ENCODE results near the gene IRX5. TPM values are rescaled to one million over a fixed set of nuclear protein-coding genes. Genes with fewer than 3 reads are reported as not detected.
A peak's percentile ranks its signal among the peaks of the same experiment; 100 is the strongest.

The IRX5 gene
- total RNA-seq, 1 donor from 2014 or later = 0.16 TPM

DNA sequence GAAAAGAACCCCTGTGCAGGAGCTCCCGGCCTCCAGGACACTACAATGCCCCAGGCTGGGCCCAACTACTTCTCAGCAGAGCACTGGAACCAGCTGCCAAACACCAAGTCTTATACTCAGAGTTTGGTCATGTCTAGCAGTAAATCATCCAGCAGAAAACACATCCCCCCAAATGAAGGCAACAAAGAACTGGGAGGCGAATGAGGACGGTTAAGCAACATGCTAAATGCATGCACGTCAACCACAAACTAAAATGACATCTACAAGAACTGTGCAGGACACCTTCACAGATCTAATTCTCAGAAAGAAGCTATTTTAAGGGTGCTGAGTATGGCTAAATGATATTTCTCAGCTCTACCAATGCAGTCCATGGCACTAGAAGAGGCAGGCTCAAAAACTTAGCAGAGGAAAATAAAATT is 7.6 kb upstream of the IRX5 start:
- Mint-ChIP-seq H3K27me3 (ENCODE audit: insufficient read depth) (peaks cover 38% of the 10 kb centered on the region), H3K4me3 (no peak overlapping the region), H3K9me3 (peaks cover 10% of the 10 kb centered on the region), H3K27ac (no peak overlapping the region), H3K36me3 (ENCODE audit: low read depth) (peaks cover 1% of the 10 kb centered on the region), H3K4me1 (ENCODE audit: low read depth) (peaks cover 11% of the 10 kb centered on the region)
- intact Hi-C loops (cut with micrococcal nuclease) = no loop called here
- DNase-seq (ENCODE audit: low spot score) = no peak

DNA sequence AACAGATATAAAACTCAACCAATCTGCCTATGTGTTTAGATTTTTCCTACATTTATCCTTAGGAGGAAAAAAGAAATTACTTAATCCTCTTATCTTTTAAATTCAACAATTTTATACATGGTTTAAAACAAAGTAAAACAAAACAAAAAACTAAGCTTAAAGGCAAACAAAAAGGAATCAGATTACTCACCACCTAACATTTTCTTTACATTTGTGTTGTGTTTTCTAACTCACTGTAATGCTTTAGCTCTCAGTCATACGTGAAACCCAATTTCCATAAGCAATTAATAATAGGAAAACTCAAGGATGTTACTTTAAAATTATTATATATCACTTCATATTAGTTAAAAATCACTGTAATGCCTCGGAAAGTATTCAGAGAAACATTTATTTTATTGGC is 6.7 kb upstream of the IRX5 start:
- no peak for DNase-seq (ENCODE audit: low spot score)
- peaks cover 1% of the 10 kb centered on the region for H3K36me3 Mint-ChIP-seq (ENCODE audit: low read depth)
- intact Hi-C loops (cut with micrococcal nuclease) = no loop called here
- no peak overlapping the region for H3K4me3 Mint-ChIP-seq
- no peak overlapping the region for H3K27ac Mint-ChIP-seq
- peaks cover 13% of the 10 kb centered on the region for H3K4me1 Mint-ChIP-seq (ENCODE audit: low read depth)
- H3K9me3 Mint-ChIP-seq = peaks cover 11% of the 10 kb centered on the region
- peaks cover 41% of the 10 kb centered on the region for H3K27me3 Mint-ChIP-seq (ENCODE audit: insufficient read depth)

- Mint-ChIP-seq H3K27me3 (ENCODE audit: insufficient read depth) (peaks cover 58% of the 10 kb centered on the region), H3K9me3 (peaks cover 17% of the 10 kb centered on the region), H3K4me1 (ENCODE audit: low read depth) (peaks cover 21% of the 10 kb centered on the region), H3K36me3 (ENCODE audit: low read depth) (peaks cover 5% of the 10 kb centered on the region), H3K4me3 (no peak overlapping the region), H3K27ac (no peak overlapping the region)
- no peak for DNase-seq (ENCODE audit: low spot score)
- intact Hi-C loops (cut with micrococcal nuclease) = loop anchor here (5.0 kb wide), 1 partner anchor 979 kb away; no protein-coding TSS in a partner anchor
Observed at GRCh38 chr16:54926166-54926838, 4.4 kb upstream of the IRX5 start.

DNA sequence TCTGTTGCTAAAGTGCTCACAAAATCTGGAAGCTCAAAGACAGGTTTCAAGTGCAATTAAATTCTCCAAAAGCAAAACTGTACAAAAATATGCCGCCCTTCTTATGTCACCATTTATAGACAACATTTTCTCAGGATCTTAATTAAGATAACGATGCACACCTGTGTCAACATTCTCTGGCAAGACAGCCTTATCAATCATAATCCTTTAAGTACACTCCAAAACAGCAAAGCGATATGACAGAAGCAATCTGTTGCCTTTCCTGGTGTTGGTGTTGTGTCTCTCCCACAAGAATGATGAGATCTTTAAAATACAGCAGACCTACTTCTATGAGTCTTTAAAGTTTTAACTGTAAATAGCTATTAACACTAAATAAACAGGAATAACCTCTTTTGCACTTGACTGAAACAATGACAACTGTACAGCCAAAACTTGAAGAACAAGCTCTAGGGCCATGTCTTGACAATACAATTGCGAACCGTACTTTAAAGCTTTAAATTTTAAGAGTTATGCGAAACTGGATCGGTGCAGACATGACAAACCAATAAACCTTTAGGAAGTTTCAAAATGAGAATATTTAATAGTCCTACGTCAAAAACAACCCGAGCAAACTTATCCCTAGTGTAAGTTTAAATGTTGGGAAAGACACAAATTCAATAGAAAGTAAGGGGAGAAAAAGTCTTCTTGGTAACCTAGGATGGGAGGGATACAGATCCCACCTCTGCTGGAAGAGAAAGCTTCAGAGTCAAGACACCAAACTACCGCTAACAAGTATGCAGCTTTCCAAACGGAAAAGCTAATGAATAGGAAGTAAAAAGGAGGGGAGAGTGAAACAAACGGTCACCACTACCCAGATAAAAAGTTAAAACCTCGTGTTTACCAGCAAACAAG is 3.3 kb upstream of the IRX5 start:
- no peak for DNase-seq (ENCODE audit: low spot score)
- Mint-ChIP-seq H3K4me1 (ENCODE audit: low read depth) (peaks cover 21% of the 10 kb centered on the region), H3K27ac (no peak overlapping the region), H3K4me3 (peak overlapping the region; percentile 85), H3K27me3 (ENCODE audit: insufficient read depth) (peaks cover 62% of the 10 kb centered on the region), H3K36me3 (ENCODE audit: low read depth) (peaks cover 5% of the 10 kb centered on the region), H3K9me3 (peaks cover 17% of the 10 kb centered on the region)
- intact Hi-C loops (cut with micrococcal nuclease) = loop anchor here (2.0 to 5.0 kb wide), 3 partner anchors 645 to 1035 kb away; no protein-coding TSS in a partner anchor

- Mint-ChIP-seq H3K4me3 (peak overlapping the region; percentile 85), H3K27me3 (ENCODE audit: insufficient read depth) (peaks cover 65% of the 10 kb centered on the region), H3K27ac (peak overlapping the region; percentile 66), H3K4me1 (ENCODE audit: low read depth) (peaks cover 21% of the 10 kb centered on the region), H3K9me3 (peaks cover 17% of the 10 kb centered on the region), H3K36me3 (ENCODE audit: low read depth) (peaks cover 5% of the 10 kb centered on the region)
- DNase-seq (ENCODE audit: low spot score) = no peak
- intact Hi-C loops (cut with micrococcal nuclease) = loop anchor here (2.0 to 5.0 kb wide), 3 partner anchors 645 to 1035 kb away; no protein-coding TSS in a partner anchor
Observed at GRCh38 chr16:54928016-54928356, 2.7 kb upstream of the IRX5 start.

GRCh38 chr16:54928411-54929089 is 2.1 kb upstream of the IRX5 start:
- peaks cover 21% of the 10 kb centered on the region for H3K4me1 Mint-ChIP-seq (ENCODE audit: low read depth)
- DNase-seq (ENCODE audit: low spot score) = no peak
- H3K27me3 Mint-ChIP-seq (ENCODE audit: insufficient read depth) = peaks cover 65% of the 10 kb centered on the region
- H3K9me3 Mint-ChIP-seq = peaks cover 17% of the 10 kb centered on the region
- peak overlapping the region; percentile 88 for H3K4me3 Mint-ChIP-seq
- H3K36me3 Mint-ChIP-seq (ENCODE audit: low read depth) = peaks cover 5% of the 10 kb centered on the region
- H3K27ac Mint-ChIP-seq = no peak overlapping the region
- intact Hi-C loops (cut with micrococcal nuclease) = loop anchor here (1.0 to 5.0 kb wide), 5 partner anchors 9 to 1224 kb away; partner anchors contain the start of gene FTO

GRCh38 chr16:54929090-54930004 is 1.3 kb upstream of the IRX5 start:
- peaks cover 68% of the 10 kb centered on the region for H3K27me3 Mint-ChIP-seq (ENCODE audit: insufficient read depth)
- peak; percentile 89 for DNase-seq (ENCODE audit: low spot score)
- peaks cover 17% of the 10 kb centered on the region for H3K9me3 Mint-ChIP-seq
- intact Hi-C loops (cut with micrococcal nuclease) = loop anchor here (1.0 to 5.0 kb wide), 5 partner anchors 8 to 1225 kb away; partner anchors contain the start of gene FTO
- H3K36me3 Mint-ChIP-seq (ENCODE audit: low read depth) = peaks cover 5% of the 10 kb centered on the region
- H3K4me1 Mint-ChIP-seq (ENCODE audit: low read depth) = peaks cover 21% of the 10 kb centered on the region
- peak overlapping the region; percentile 88 for H3K4me3 Mint-ChIP-seq
- H3K27ac Mint-ChIP-seq = peak overlapping the region; percentile 88

GRCh38 chr16:54930869-54931119 is 129 bp downstream of the IRX5 start:
- Mint-ChIP-seq H3K27ac (peak overlapping the region; percentile 48), H3K4me3 (peak overlapping the region; percentile 88), H3K4me1 (ENCODE audit: low read depth) (peaks cover 21% of the 10 kb centered on the region), H3K36me3 (ENCODE audit: low read depth) (peaks cover 5% of the 10 kb centered on the region), H3K9me3 (peaks cover 17% of the 10 kb centered on the region), H3K27me3 (ENCODE audit: insufficient read depth) (peaks cover 70% of the 10 kb centered on the region)
- intact Hi-C loops (cut with micrococcal nuclease) = no loop called here
- no peak for DNase-seq (ENCODE audit: low spot score)

- Mint-ChIP-seq H3K27me3 (ENCODE audit: insufficient read depth) (peaks cover 70% of the 10 kb centered on the region), H3K27ac (peak overlapping the region; percentile 61), H3K36me3 (ENCODE audit: low read depth) (peaks cover 5% of the 10 kb centered on the region), H3K9me3 (peaks cover 17% of the 10 kb centered on the region), H3K4me3 (no peak overlapping the region), H3K4me1 (ENCODE audit: low read depth) (peaks cover 21% of the 10 kb centered on the region)
- intact Hi-C loops (cut with micrococcal nuclease) = no loop called here
- no peak for DNase-seq (ENCODE audit: low spot score)
Observed at GRCh38 chr16:54931120-54932014, 702 bp downstream of the IRX5 start.

DNA sequence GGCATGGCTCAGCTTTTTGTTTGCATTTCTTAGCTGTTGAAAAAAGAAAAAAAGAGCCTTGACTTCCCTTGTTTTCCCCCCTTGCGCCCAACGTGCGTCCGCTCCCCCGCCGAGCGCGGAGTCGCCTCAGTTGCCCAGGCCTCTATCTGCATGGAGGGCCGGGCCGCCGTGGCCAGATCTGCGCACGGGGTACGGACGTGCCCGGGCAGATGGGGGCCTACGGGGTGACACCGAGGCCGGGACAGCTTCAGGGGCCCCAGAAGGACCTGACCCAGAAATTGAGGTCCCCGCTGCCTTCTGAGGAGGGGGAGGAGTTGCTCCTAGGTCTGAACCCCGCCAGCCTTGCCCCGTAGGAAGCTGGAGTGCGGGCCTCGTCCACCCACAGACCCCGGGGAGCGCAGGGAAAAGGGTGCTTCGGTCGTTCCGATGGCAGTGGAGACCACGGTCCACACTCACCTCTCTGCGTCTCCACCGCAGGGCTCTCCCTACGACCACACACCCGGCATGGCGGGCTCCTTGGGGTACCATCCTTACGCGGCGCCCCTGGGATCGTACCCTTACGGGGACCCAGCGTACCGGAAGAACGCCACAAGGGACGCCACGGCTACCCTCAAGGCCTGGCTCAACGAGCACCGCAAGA is 1.5 kb downstream of the IRX5 start:
- no peak overlapping the region for H3K4me3 Mint-ChIP-seq
- intact Hi-C loops (cut with micrococcal nuclease) = no loop called here
- H3K4me1 Mint-ChIP-seq (ENCODE audit: low read depth) = peaks cover 18% of the 10 kb centered on the region
- peaks cover 5% of the 10 kb centered on the region for H3K36me3 Mint-ChIP-seq (ENCODE audit: low read depth)
- H3K27ac Mint-ChIP-seq = peak overlapping the region; percentile 61
- peaks cover 16% of the 10 kb centered on the region for H3K9me3 Mint-ChIP-seq
- H3K27me3 Mint-ChIP-seq (ENCODE audit: insufficient read depth) = peaks cover 70% of the 10 kb centered on the region
- DNase-seq (ENCODE audit: low spot score) = no peak

- Mint-ChIP-seq H3K36me3 (ENCODE audit: low read depth) (peaks cover 5% of the 10 kb centered on the region), H3K27me3 (ENCODE audit: insufficient read depth) (peaks cover 70% of the 10 kb centered on the region), H3K4me3 (no peak overlapping the region), H3K9me3 (peaks cover 9% of the 10 kb centered on the region), H3K4me1 (ENCODE audit: low read depth) (peaks cover 12% of the 10 kb centered on the region), H3K27ac (peak overlapping the region; percentile 61)
- intact Hi-C loops (cut with micrococcal nuclease) = no loop called here
- no peak for DNase-seq (ENCODE audit: low spot score)
Observed at GRCh38 chr16:54932737-54933254, 2.1 kb downstream of the IRX5 start.

All from activated T-helper 1 cell treated with anti-CD3 and anti-CD28 coated beads, Interleukin-12 subunit alpha, Interleukin-12 subunit beta, Interleukin-2, Interleukin-4 antibody, amounts not matched to agents 30 ng/mL and 10 ng/mL and 1 ng/mL, durations not matched to agents 14 hours and 24 hours and 36 hours (primary cell).